Mesenchymal stem cell (in vitro differentiated cells and primary cell): ENCODE measurements around the gene CEP68.

Source experiments
- DNase-seq: peaks from one replicate; pipeline ENCODE4 v3.0.0-alpha.2; 2013
- H2AFZ ChIP-seq: one replicate; pipeline ENCODE4 v1.6.1; 2013; ENCODE audit warnings: low read depth, mild to moderate bottlenecking, control low read depth, inconsistent platforms, low read length, moderate library complexity
- H2AK5ac ChIP-seq: 2 replicates; pipeline ENCODE4 v1.6.1; 2013; ENCODE audit warnings: low read length, moderate library complexity, mild to moderate bottlenecking, inconsistent platforms; ENCODE audit not compliant: severe bottlenecking
- H2BK120ac ChIP-seq: one replicate; pipeline ENCODE4 v1.6.1; 2013; ENCODE audit warnings: low read depth, mild to moderate bottlenecking, inconsistent platforms, low read length, moderate library complexity
- H2BK12ac ChIP-seq, 2 experiments: one replicate each; pipeline ENCODE4 v1.6.1; 2013; ENCODE audit warnings: inconsistent platforms in 2 of 2, low read length in 2 of 2, mild to moderate bottlenecking in 2 of 2, moderate library complexity in 2 of 2, control low read depth in 1 of 2
- H2BK15ac ChIP-seq: one replicate; pipeline ENCODE4 v1.6.1; 2013; ENCODE audit warnings: mild to moderate bottlenecking, low read depth, inconsistent platforms; ENCODE audit not compliant: poor library complexity, severe bottlenecking
- H2BK5ac ChIP-seq: 2 replicates; pipeline ENCODE4 v1.6.1; 2013; ENCODE audit warnings: low read depth, mild to moderate bottlenecking, low read length, control low read depth, inconsistent platforms; ENCODE audit not compliant: poor library complexity, severe bottlenecking
- H3K14ac ChIP-seq, 2 experiments: one replicate each; pipeline ENCODE4 v1.6.1; 2013; ENCODE audit warnings: inconsistent platforms in 2 of 2, low read length in 2 of 2, control low read depth in 1 of 2, mild to moderate bottlenecking in 1 of 2, moderate library complexity in 1 of 2
- H3K18ac ChIP-seq, 2 experiments: one replicate each; pipeline ENCODE4 v1.6.1; 2013; ENCODE audit warnings: inconsistent platforms in 2 of 2, low read length in 2 of 2, control low read depth in 1 of 2, low read depth in 1 of 2, mild to moderate bottlenecking in 1 of 2
- H3K23ac ChIP-seq, 2 experiments: one replicate each; pipeline ENCODE4 v1.6.1; 2013; ENCODE audit warnings: inconsistent platforms in 2 of 2, low read length in 2 of 2, mild to moderate bottlenecking in 2 of 2, moderate library complexity in 2 of 2, control low read depth in 1 of 2
- H3K27ac ChIP-seq: 2 replicates; pipeline ENCODE4 v1.5.1; 2013; ENCODE audit warnings: mild to moderate bottlenecking, moderate library complexity, low read length, control low read depth, inconsistent platforms; ENCODE audit not compliant: poor library complexity, severe bottlenecking
- H3K27me3 ChIP-seq, 2 experiments: 2 replicates each; pipeline versions ENCODE4 v1.6.1 to v1.7.0; 2013; ENCODE audit warnings: low read length in 2 of 2, mild to moderate bottlenecking in 2 of 2, moderate library complexity in 2 of 2, control low read depth in 1 of 2, inconsistent platforms in 1 of 2; ENCODE audit not compliant: control insufficient read depth in 1 of 2, insufficient read depth in 1 of 2
- H3K36me3 ChIP-seq, 2 experiments: 2 replicates each; pipeline versions ENCODE4 v1.6.1 to v1.7.0; 2013; ENCODE audit warnings: low read length in 2 of 2, control low read depth in 1 of 2, inconsistent platforms in 1 of 2, low read depth in 1 of 2, mild to moderate bottlenecking in 1 of 2; ENCODE audit not compliant: insufficient read depth in 2 of 2, control insufficient read depth in 1 of 2
- H3K4ac ChIP-seq, 2 experiments: one replicate each; pipeline ENCODE4 v1.6.1; 2013; ENCODE audit warnings: inconsistent platforms in 2 of 2, low read length in 2 of 2, mild to moderate bottlenecking in 2 of 2, moderate library complexity in 2 of 2, control low read depth in 1 of 2, low read depth in 1 of 2
- H3K4me1 ChIP-seq: 2 replicates; pipeline ENCODE4 v1.6.1; 2013; ENCODE audit warnings: low read depth, low read length, control low read depth; ENCODE audit not compliant: control insufficient read depth, insufficient read depth
- H3K4me2 ChIP-seq: 2 replicates; pipeline ENCODE4 v1.6.1; 2013; ENCODE audit warnings: low read length, mild to moderate bottlenecking, inconsistent platforms; ENCODE audit not compliant: poor library complexity, severe bottlenecking
- H3K4me3 ChIP-seq, 2 experiments: 2 replicates each; pipeline versions ENCODE4 v1.5.1 to v1.7.0; 2013; ENCODE audit warnings: low read length in 2 of 2, mild to moderate bottlenecking in 2 of 2, control low read depth in 1 of 2, low read depth in 1 of 2; ENCODE audit not compliant: insufficient read depth in 1 of 2
- H3K79me1 ChIP-seq: replicated peaks from 2 replicates; pipeline ENCODE4 v1.6.1; 2013; ENCODE audit warnings: mild to moderate bottlenecking, control low read depth, low read length, inconsistent platforms; ENCODE audit not compliant: poor library complexity, severe bottlenecking
- H3K9ac ChIP-seq: 2 replicates; pipeline ENCODE4 v1.7.0; 2013; ENCODE audit warnings: mild to moderate bottlenecking, low read length, moderate library complexity
- H3K9me3 ChIP-seq: 2 replicates; pipeline ENCODE4 v1.7.0; 2013; ENCODE audit warnings: mild to moderate bottlenecking, low read length; ENCODE audit not compliant: control insufficient read depth
- H4K8ac ChIP-seq: one replicate; pipeline ENCODE4 v1.6.1; 2013; ENCODE audit warnings: inconsistent platforms, mild to moderate bottlenecking, low read length, moderate library complexity
- H4K91ac ChIP-seq: one replicate; pipeline ENCODE4 v1.6.1; 2013; ENCODE audit warnings: mild to moderate bottlenecking, low read length, inconsistent platforms
- WGBS: methylation state at CpG from one replicate; pipeline ENCODE4 v1.1.7; 2013; ENCODE audit warnings: mixed read lengths; 5-methylcytosine and 5-hydroxymethylcytosine counted together

CEP68 gene

DNA sequence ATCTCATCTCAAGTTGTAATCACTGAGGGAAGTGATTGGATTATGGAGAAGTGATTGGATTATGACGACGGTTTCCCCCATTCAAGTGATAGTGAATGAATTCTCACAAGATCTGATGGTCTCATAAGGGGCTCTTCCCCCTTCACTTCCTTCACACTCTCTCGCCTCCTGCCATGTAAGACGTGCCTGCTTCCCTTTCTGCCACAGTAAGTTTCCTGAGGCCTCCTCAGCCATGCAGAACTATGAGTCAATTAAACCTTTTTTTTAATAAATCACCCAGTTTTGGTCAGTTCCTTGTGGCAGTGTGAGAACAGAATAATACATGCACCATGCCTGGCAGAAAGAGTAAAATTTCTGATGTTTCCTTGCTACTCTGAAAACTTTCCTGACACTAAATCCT, 36.6 kb downstream of the CEP68 start:
- H3K36me3 ChIP-seq, result peaks cover 35 to 91% of the 10 kb centered on the region in 2 experiments
- no peaks in the 10 kb centered on the region for H3K27me3 ChIP-seq
- H2BK120ac ChIP-seq, result no peak overlapping the region
- H3K18ac ChIP-seq, result no peak overlapping the region
- H3K9me3 ChIP-seq, result no peaks in the 10 kb centered on the region
- H2AFZ ChIP-seq, result no peak overlapping the region
- H2BK15ac ChIP-seq, result no peak overlapping the region
- peaks cover 5% of the 10 kb centered on the region for H3K79me1 ChIP-seq
- no peak overlapping the region for H2AK5ac ChIP-seq
- no peak overlapping the region for H3K23ac ChIP-seq
- no peaks in the 10 kb centered on the region for H3K4me1 ChIP-seq
- H3K27ac ChIP-seq, result peak overlapping the region; percentile 16
- H3K14ac ChIP-seq, result no peak overlapping the region
- no peak overlapping the region for H4K91ac ChIP-seq
- no peak overlapping the region for H3K4me2 ChIP-seq
- H3K9ac ChIP-seq, result no peak overlapping the region
- H3K4ac ChIP-seq, result no peak overlapping the region
- H3K4me3 ChIP-seq, result no peak overlapping the region
- WGBS, result 95% methylated on average over 4 of the region's 4 CpGs
- no peak overlapping the region for H2BK12ac ChIP-seq
- H2BK5ac ChIP-seq, result no peak overlapping the region
- DNase-seq, result no peak
- no peak overlapping the region for H4K8ac ChIP-seq

DNA sequence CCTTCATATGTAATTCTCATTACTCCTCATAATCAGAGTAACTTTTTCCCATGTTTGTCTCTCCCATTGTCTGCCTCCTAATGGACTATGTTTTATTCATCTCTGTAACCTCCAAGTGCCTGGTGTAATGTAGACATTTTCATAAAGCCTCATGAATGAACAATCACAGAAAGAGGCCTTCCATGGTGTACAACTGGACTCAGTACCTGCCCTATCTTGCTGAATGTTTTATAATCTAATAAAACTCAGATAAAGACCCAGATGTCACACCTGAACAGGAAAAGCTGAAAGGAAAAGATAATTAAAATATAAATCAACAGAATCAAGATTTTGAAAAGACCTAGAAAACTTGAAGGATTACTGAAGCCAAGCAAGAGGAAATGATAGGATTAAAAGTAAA, 37.0 kb downstream of the CEP68 start:
- no peak overlapping the region for H3K4me3 ChIP-seq
- no peak overlapping the region for H2BK5ac ChIP-seq
- no peak overlapping the region for H3K27ac ChIP-seq
- peaks cover 35 to 91% of the 10 kb centered on the region in 2 experiments for H3K36me3 ChIP-seq
- no peaks in the 10 kb centered on the region for H3K4me1 ChIP-seq
- peaks cover 5% of the 10 kb centered on the region for H3K79me1 ChIP-seq
- no peak overlapping the region for H3K4ac ChIP-seq
- H2AFZ ChIP-seq, result no peak overlapping the region
- no peak overlapping the region for H4K91ac ChIP-seq
- H2BK120ac ChIP-seq, result no peak overlapping the region
- no peak overlapping the region for H3K4me2 ChIP-seq
- H3K23ac ChIP-seq, result no peak overlapping the region
- no peaks in the 10 kb centered on the region for H3K27me3 ChIP-seq
- no peak overlapping the region for H3K14ac ChIP-seq
- no peak overlapping the region for H4K8ac ChIP-seq
- no peak overlapping the region for H3K9ac ChIP-seq
- no peak overlapping the region for H2AK5ac ChIP-seq
- H2BK12ac ChIP-seq, result no peak overlapping the region
- no peaks in the 10 kb centered on the region for H3K9me3 ChIP-seq
- no peak overlapping the region for H3K18ac ChIP-seq
- no peak for DNase-seq
- no peak overlapping the region for H2BK15ac ChIP-seq

DNA sequence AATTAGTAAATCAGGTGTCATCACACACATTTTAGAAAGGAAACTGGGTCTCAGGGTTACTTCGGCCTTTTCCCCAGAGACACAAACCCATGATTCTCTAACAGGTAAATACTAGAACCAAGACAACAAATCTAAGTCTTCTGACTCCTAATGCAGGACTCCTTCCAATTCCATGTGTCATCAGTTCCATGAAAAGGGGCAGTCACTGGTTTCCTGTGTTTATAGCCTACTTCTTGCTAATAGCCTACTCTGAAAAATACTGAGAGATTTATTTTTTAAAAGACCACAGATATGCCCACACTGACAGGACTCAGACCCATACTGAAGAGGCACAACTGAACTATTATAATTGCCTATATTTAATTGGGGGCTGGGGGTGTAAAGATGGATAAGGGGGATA, 40.7 kb downstream of the CEP68 start:
- H2BK5ac ChIP-seq, result no peak overlapping the region
- H2BK15ac ChIP-seq, result no peak overlapping the region
- DNase-seq, result peak; percentile 43
- H2BK12ac ChIP-seq, result no peak overlapping the region
- H3K18ac ChIP-seq, result no peak overlapping the region
- peaks cover 2% of the 10 kb centered on the region for H3K4me1 ChIP-seq
- H3K23ac ChIP-seq, result no peak overlapping the region
- no peak overlapping the region for H2BK120ac ChIP-seq
- no peak overlapping the region for H3K4ac ChIP-seq
- no peaks in the 10 kb centered on the region for H3K27me3 ChIP-seq
- H3K27ac ChIP-seq, result no peak overlapping the region
- no peak overlapping the region for H3K14ac ChIP-seq
- no peak overlapping the region for H2AK5ac ChIP-seq
- H4K91ac ChIP-seq, result no peak overlapping the region
- no peak overlapping the region for H3K4me2 ChIP-seq
- peaks cover 36 to 90% of the 10 kb centered on the region in 2 experiments for H3K36me3 ChIP-seq
- H3K9ac ChIP-seq, result peak overlapping the region; percentile 37
- no peak overlapping the region for H3K4me3 ChIP-seq
- no peaks in the 10 kb centered on the region for H3K9me3 ChIP-seq
- H3K79me1 ChIP-seq, result no peaks in the 10 kb centered on the region
- no peak overlapping the region for H4K8ac ChIP-seq
- no peak overlapping the region for H2AFZ ChIP-seq
- WGBS, result 100% methylated on average over 1 of the region's 1 CpG

DNA sequence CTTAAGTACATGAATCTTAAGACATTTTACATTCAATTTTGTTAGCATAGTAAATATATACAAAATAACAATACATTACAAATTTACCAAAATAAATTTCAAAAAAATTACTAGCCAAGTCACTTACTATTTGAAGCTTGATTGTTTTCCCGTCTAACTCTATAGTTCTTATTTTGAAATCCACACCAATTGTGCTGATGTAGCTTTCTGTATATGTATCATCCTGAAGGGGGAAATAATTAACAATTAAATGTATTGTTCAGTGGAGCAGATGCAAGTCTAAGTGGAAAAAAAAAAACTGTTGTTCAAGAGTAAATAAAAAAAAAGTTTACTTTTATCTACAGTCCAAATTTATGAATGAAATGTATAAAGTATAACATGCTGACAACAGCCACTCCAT, 41.6 kb downstream of the CEP68 start:
- Histone ChIP-seq H3K14ac (no peak overlapping the region), H3K79me1 (no peaks in the 10 kb centered on the region), H2BK120ac (no peak overlapping the region), H2BK12ac (no peak overlapping the region), H3K18ac (no peak overlapping the region), H4K8ac (no peak overlapping the region), H3K9me3 (no peaks in the 10 kb centered on the region), H2BK5ac (no peak overlapping the region), H4K91ac (no peak overlapping the region), H3K4me1 (peaks cover 2% of the 10 kb centered on the region), H3K4me2 (no peak overlapping the region), H3K23ac (no peak overlapping the region), H2AK5ac (no peak overlapping the region), H3K4ac (no peak overlapping the region), H3K4me3 (no peak overlapping the region), H3K27ac (no peak overlapping the region), H3K9ac (peak overlapping the region; percentile 24), H2BK15ac (no peak overlapping the region), H3K36me3 (peaks cover 34 to 90% of the 10 kb centered on the region in 2 experiments), H2AFZ (no peak overlapping the region), H3K27me3 (no peaks in the 10 kb centered on the region)
- no peak for DNase-seq
- 100% methylated on average over 1 of the region's 1 CpG for WGBS
